Type B pancreatic cell (in vitro differentiated cells): ENCODE measurements around the gene RNF224. TPM values are rescaled to one million over a fixed set of nuclear protein-coding genes. Genes with fewer than 3 reads are reported as not detected.
A peak's percentile ranks its signal among the peaks of the same experiment; 100 is the strongest.

Experiments
- DNase-seq: peaks from one replicate; pipeline ENCODE4 v3.0.0; 2021; ENCODE audit warnings: mixed read lengths; ENCODE audit not compliant: unreplicated experiment; ENCODE audit errors: extremely low spot score
- H3K27ac Mint-ChIP-seq: 2 replicates; pipeline ENCODE4 v1.8.0; 2021; ENCODE audit warnings: mild to moderate bottlenecking, mixed read lengths
- H3K27me3 Mint-ChIP-seq: 2 replicates; pipeline ENCODE4 v1.8.0; 2021; ENCODE audit warnings: mixed read lengths
- H3K36me3 Mint-ChIP-seq: 2 replicates; pipeline ENCODE4 v1.8.0; 2021; ENCODE audit warnings: mixed read lengths
- H3K4me1 Mint-ChIP-seq: one replicate; pipeline ENCODE4 v1.8.0; 2021; ENCODE audit warnings: mixed read lengths; ENCODE audit not compliant: unreplicated experiment
- H3K4me3 Mint-ChIP-seq: 2 replicates; pipeline ENCODE4 v1.8.0; 2021; ENCODE audit warnings: mild to moderate bottlenecking, mixed read lengths
- H3K9me3 Mint-ChIP-seq: 2 replicates; pipeline ENCODE4 v1.8.0; 2021; ENCODE audit warnings: mixed read lengths
- total RNA-seq: library from RNA; stranded (reverse); gene quantifications from 2 replicates; pipeline ENCODE4 v1.2.1, GENCODE V29; 2021; ENCODE audit warnings: low replicate concordance
- TF ChIP-seq, protein P1 (sequence below): fragments of 200-600 bp; sonication (generic); conservative IDR thresholded peaks from 2 replicates; pipeline ENCODE4 v1.5.0; 2021; ENCODE audit warnings: antibody characterized with exemption, mild to moderate bottlenecking

Gene RNF224
- total RNA-seq, 1 donor from 2014 or later: 0.48 TPM

DNA sequence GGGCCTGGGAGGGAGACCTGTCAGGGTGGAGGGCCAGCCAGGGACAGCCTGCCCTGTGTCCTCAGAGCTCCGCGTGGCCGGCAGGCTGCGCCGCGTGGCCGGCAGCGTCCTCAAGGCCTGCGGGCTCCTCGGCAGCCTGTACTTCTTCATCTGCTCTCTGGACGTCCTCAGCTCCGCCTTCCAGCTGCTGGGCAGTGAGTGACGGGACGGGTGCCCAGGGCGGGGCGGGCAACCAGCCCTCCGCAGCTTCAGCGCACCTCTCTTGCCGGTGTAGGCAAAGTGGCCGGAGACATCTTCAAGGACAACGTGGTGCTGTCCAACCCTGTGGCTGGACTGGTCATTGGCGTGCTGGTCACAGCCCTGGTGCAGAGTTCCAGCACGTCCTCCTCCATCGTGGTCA is 5.2 kb downstream of the RNF224 start:
- DNase-seq: no peak
- no peaks in the 10 kb centered on the region for H3K36me3 Mint-ChIP-seq
- no peak overlapping the region for H3K27ac Mint-ChIP-seq
- peaks cover 2% of the 10 kb centered on the region for H3K27me3 Mint-ChIP-seq
- no peaks in the 10 kb centered on the region for H3K9me3 Mint-ChIP-seq
- H3K4me3 Mint-ChIP-seq: no peak overlapping the region
- H3K4me1 Mint-ChIP-seq: peaks cover 3% of the 10 kb centered on the region
- TF ChIP-seq, protein P1, sequence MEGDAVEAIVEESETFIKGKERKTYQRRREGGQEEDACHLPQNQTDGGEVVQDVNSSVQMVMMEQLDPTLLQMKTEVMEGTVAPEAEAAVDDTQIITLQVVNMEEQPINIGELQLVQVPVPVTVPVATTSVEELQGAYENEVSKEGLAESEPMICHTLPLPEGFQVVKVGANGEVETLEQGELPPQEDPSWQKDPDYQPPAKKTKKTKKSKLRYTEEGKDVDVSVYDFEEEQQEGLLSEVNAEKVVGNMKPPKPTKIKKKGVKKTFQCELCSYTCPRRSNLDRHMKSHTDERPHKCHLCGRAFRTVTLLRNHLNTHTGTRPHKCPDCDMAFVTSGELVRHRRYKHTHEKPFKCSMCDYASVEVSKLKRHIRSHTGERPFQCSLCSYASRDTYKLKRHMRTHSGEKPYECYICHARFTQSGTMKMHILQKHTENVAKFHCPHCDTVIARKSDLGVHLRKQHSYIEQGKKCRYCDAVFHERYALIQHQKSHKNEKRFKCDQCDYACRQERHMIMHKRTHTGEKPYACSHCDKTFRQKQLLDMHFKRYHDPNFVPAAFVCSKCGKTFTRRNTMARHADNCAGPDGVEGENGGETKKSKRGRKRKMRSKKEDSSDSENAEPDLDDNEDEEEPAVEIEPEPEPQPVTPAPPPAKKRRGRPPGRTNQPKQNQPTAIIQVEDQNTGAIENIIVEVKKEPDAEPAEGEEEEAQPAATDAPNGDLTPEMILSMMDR: no peak

DNA sequence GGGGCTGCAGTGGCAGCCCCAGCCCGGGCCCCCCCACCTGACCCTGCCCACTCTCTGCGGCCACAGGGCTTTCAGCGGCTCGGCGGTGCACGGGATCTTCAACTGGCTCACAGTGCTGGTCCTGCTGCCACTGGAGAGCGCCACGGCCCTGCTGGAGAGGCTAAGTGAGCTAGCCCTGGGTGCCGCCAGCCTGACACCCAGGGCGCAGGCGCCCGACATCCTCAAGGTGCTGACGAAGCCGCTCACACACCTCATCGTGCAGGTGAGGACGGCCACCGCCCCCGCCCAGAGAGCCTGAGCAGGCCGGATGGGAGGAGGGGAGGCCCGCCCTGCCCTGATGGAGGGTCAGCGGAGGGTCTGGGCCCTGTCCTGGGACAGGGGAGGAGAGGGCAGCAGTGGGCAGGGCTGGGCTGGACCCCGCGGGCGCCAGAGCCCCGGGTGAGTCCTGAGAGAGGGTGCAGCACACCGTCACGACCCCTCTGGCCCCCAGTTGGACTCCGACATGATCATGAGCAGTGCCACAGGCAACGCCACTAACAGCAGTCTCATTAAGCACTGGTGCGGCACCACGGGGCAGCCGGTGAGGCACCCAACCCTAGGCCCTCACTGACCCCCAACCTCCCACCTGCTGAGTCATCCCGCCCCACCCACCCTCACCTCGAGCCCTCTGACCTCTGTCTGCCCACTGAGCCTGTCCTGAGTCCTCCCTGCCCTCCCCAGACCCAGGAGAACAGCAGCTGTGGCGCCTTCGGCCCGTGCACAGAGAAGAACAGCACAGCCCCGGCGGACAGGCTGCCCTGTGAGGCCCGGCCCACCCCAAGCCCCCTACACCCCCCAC is 6.1 kb downstream of the RNF224 start:
- H3K4me3 Mint-ChIP-seq: no peak overlapping the region

GRCh38 chr9:137234055-137234697 is 6.9 kb downstream of the RNF224 start:
- no peaks in the 10 kb centered on the region for H3K27me3 Mint-ChIP-seq
- H3K9me3 Mint-ChIP-seq: no peaks in the 10 kb centered on the region
- H3K4me1 Mint-ChIP-seq: peaks cover 4% of the 10 kb centered on the region
- no peak overlapping the region for H3K27ac Mint-ChIP-seq
- no peak for DNase-seq
- TF ChIP-seq, protein P1: no peak
- no peak overlapping the region for H3K4me3 Mint-ChIP-seq
- no peaks in the 10 kb centered on the region for H3K36me3 Mint-ChIP-seq

More for the DNA sequence above, 6.1 kb downstream of the RNF224 start:
- Mint-ChIP-seq H3K36me3 (no peaks in the 10 kb centered on the region), H3K4me1 (no peaks in the 10 kb centered on the region), H3K9me3 (no peaks in the 10 kb centered on the region), H3K27ac (no peak overlapping the region), H3K27me3 (no peaks in the 10 kb centered on the region)
- TF ChIP-seq, protein P1: no peak
- DNase-seq: no peak

GRCh38 chr9:137234758-137235423 is 7.6 kb downstream of the RNF224 start:
- Mint-ChIP-seq H3K36me3 (no peaks in the 10 kb centered on the region), H3K9me3 (no peaks in the 10 kb centered on the region), H3K27me3 (no peaks in the 10 kb centered on the region), H3K4me1 (peaks cover 5% of the 10 kb centered on the region), H3K4me3 (peak overlapping the region; percentile 34), H3K27ac (peak overlapping the region; percentile 46)
- TF ChIP-seq, protein P1: no peak
- no peak for DNase-seq

GRCh38 chr9:137235424-137236237 is 8.3 kb downstream of the RNF224 start:
- no peak for DNase-seq
- peaks cover 5% of the 10 kb centered on the region for H3K4me1 Mint-ChIP-seq
- peak overlapping the region; percentile 34 for H3K4me3 Mint-ChIP-seq

More at GRCh38 chr9:137235424-137236237, 8.3 kb downstream of the RNF224 start:
- Mint-ChIP-seq H3K27ac (peak overlapping the region; percentile 46), H3K27me3 (no peaks in the 10 kb centered on the region), H3K9me3 (no peaks in the 10 kb centered on the region), H3K36me3 (no peaks in the 10 kb centered on the region)
- TF ChIP-seq, protein P1: peak; percentile 24
